ENCODE data around the gene TNFAIP8. TPM values are rescaled to one million over a fixed set of nuclear protein-coding genes. Genes with fewer than 3 reads are reported as not detected.
A peak's percentile ranks its signal among the peaks of the same experiment; 100 is the strongest.

Gene TNFAIP8
- polyA plus RNA-seq, 1 of the 3 experiments (the other 2 are of a cell fraction), result 31.3 TPM

DNA sequence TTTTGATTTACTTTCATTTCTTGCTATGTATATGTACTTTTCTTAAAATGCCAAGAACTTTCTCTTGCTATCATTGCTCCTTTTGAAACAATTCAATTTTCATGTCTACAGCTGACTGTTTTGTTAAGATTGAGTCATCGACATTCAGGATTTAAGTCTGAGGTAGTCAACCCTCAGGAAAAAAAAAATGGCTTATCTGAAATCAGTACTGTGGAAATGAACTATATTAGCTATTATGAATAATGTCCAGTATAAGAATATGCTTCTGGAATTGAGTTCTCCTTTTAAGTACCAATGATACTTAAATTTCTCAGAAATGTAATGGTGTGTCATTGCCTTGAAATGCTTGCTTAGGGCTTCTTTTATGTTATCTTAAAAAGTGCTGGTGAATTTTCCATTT lies 37.9 kb downstream of the TNFAIP8 start:
- H3K27ac ChIP-seq (ENCODE audit: low read depth in 2 of 2, low read length in 1 of 2), result peak overlapping the region; percentile 78 to 93; a peak in 3 of 4 replicates
- no peaks in the 10 kb centered on the region for H4K20me1 ChIP-seq (ENCODE audit: insufficient read depth)
- H3K36me3 ChIP-seq (replicated peaks in 1 of 2; ENCODE audit: control insufficient read depth in 1 of 2, insufficient read depth in 2 of 2, low read length in 1 of 2), result no peaks in the 10 kb centered on the region
- ChIA-PET POLR2A (no interaction called here), CTCF (interaction anchor here (3.3 kb wide), 1 partner anchor 18 kb away, joined by 11 read pairs; no protein-coding TSS in a partner anchor)
- DNase-seq, result no peak
- no peak overlapping the region for H2AFZ ChIP-seq (ENCODE audit: low read depth)
- H3K9me2 ChIP-seq, result no peaks in the 10 kb centered on the region
- no peaks in the 10 kb centered on the region for H3K27me3 ChIP-seq (ENCODE audit: insufficient read depth)
- no peaks in the 10 kb centered on the region for H3K9me3 ChIP-seq
- H3K79me2 ChIP-seq (ENCODE audit: insufficient read depth), result peaks cover 37% of the 10 kb centered on the region
- peaks cover 67% of the 10 kb centered on the region for H3F3A ChIP-seq (replicated peaks; ENCODE audit: insufficient read depth)
- peak overlapping the region; percentile 54 for H3K4me2 ChIP-seq
- WGBS (ENCODE audit: low lambda C conversion rate), result 12% methylated on average over 1 of the region's 1 CpG
- H3K4me1 ChIP-seq (ENCODE audit: control insufficient read depth in 1 of 2, insufficient read depth in 2 of 2, low read depth in 1 of 2, low read length in 1 of 2), result peaks cover 9 to 53% of the 10 kb centered on the region in 2 experiments
- TF ChIP-seq RCOR1 (IDR thresholded peaks at IDR 0.05; ENCODE audit: low read length) (no peak), FOSL2 (IDR thresholded peaks at IDR 0.05; ENCODE audit: borderline replicate concordance, low read depth) (peak; percentile 76), TCF12 (IDR thresholded peaks at IDR 0.05) (peak; percentile 19; the same call in 1 of the 2 replicates), MEF2A (IDR thresholded peaks at IDR 0.05; ENCODE audit: borderline replicate concordance, low read depth) (peak; percentile 49; the same call in 1 of the 2 replicates), JUND (IDR thresholded peaks at IDR 0.05) (peak; percentile 65), EP300 (IDR thresholded peaks at IDR 0.05; ENCODE audit: borderline replicate concordance in 1 of 2, low read depth in 1 of 2, low read length in 1 of 2) (peak in 1 of 2 experiments; percentile 76; a peak in 2 of 4 replicates), TEAD4 (IDR thresholded peaks at IDR 0.05; ENCODE audit: borderline replicate concordance, insufficient read depth) (0 out of 2 replicates have a peak, but pooled peaks have one; percentile 61), NFIC (IDR thresholded peaks at IDR 0.05; ENCODE audit: borderline replicate concordance) (peak; percentile 57; the same call in 1 of the 2 replicates), EZH2phosphoT487 (IDR thresholded peaks at IDR 0.05; ENCODE audit: borderline replicate concordance, low read depth) (no peak)
- TF ChIP-seq, protein P1, sequence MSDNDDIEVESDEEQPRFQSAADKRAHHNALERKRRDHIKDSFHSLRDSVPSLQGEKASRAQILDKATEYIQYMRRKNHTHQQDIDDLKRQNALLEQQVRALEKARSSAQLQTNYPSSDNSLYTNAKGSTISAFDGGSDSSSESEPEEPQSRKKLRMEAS (IDR thresholded peaks at IDR 0.05; ENCODE audit: low read depth), result 0 out of 2 replicates have a peak, but pooled peaks have one; percentile 13
- TF ChIP-seq, protein P2, sequence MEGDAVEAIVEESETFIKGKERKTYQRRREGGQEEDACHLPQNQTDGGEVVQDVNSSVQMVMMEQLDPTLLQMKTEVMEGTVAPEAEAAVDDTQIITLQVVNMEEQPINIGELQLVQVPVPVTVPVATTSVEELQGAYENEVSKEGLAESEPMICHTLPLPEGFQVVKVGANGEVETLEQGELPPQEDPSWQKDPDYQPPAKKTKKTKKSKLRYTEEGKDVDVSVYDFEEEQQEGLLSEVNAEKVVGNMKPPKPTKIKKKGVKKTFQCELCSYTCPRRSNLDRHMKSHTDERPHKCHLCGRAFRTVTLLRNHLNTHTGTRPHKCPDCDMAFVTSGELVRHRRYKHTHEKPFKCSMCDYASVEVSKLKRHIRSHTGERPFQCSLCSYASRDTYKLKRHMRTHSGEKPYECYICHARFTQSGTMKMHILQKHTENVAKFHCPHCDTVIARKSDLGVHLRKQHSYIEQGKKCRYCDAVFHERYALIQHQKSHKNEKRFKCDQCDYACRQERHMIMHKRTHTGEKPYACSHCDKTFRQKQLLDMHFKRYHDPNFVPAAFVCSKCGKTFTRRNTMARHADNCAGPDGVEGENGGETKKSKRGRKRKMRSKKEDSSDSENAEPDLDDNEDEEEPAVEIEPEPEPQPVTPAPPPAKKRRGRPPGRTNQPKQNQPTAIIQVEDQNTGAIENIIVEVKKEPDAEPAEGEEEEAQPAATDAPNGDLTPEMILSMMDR (IDR thresholded peaks at IDR 0.05), result no peak
- TF ChIP-seq, protein P3, sequence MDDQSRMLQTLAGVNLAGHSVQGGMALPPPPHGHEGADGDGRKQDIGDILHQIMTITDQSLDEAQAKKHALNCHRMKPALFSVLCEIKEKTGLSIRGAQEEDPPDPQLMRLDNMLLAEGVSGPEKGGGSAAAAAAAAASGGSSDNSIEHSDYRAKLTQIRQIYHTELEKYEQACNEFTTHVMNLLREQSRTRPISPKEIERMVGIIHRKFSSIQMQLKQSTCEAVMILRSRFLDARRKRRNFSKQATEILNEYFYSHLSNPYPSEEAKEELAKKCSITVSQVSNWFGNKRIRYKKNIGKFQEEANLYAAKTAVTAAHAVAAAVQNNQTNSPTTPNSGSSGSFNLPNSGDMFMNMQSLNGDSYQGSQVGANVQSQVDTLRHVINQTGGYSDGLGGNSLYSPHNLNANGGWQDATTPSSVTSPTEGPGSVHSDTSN (IDR thresholded peaks at IDR 0.05), result peak; percentile 84
- TF ChIP-seq, protein P4, sequence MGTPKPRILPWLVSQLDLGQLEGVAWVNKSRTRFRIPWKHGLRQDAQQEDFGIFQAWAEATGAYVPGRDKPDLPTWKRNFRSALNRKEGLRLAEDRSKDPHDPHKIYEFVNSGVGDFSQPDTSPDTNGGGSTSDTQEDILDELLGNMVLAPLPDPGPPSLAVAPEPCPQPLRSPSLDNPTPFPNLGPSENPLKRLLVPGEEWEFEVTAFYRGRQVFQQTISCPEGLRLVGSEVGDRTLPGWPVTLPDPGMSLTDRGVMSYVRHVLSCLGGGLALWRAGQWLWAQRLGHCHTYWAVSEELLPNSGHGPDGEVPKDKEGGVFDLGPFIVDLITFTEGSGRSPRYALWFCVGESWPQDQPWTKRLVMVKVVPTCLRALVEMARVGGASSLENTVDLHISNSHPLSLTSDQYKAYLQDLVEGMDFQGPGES (IDR thresholded peaks at IDR 0.05; ENCODE audit: low read depth, low read length), result no peak
- H3K9ac ChIP-seq, result peak overlapping the region; percentile 34; the same call in 1 of the 2 replicates
- peak overlapping the region in 1 of 2 experiments; percentile 22; a peak in 1 of 4 replicates for H3K4me3 ChIP-seq (ENCODE audit: low read depth in 2 of 2, low read length in 1 of 2)

All from SK-N-SH (cell line).